ENCODE results near the gene DOK1.

DNA sequence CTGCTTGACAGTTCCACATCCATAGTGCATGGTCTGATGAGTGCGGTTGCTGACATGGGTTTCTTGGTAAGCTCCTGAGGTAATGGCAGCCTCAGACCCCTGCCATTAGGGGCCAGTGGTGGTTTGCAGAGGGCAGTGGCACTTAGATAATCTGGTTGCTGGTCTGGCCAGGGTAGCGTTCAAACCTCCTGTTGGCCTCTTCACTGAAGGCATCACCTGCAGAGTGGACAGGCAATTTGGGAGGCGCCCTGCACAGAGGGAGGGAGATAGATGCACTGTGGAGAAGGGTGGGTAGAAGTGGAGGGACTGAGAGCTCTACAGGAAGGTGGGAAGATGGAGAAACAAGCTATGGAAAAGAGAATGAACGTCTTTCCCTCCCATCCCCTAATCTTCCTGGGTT is 21.1 kb upstream of the DOK1 start:
- TF ChIP-seq POLR2A (IDR thresholded peaks at IDR 0.05; ENCODE audit: low read length) (peak; percentile 29), GATA1 (IDR thresholded peaks at IDR 0.05; ENCODE audit: low read depth, low read length) (no peak)
